K562 (cell line): ENCODE results near the gene YTHDF1. TPM values are rescaled to one million over a fixed set of nuclear protein-coding genes. Genes with fewer than 3 reads are reported as not detected.

Experiments
- ATAC-seq: fragments of 200-7000 bp; cut with Tn5 transposase; 3 replicates; pipeline ENCODE4 v1.9.1; 2020; ENCODE audit warnings: moderate library complexity
- BruUV-seq: library from RNA; stranded (reverse); fragments of 400-500 nt; replicated peaks from 2 replicates; lab custom pipeline; 2021; lab: Mats Ljungman, UMichigan
- CTCF ChIA-PET: fragments of 300-600 bp; formaldehyde crosslinking; extraction: SDS; loops from one replicate; lab custom pipeline; 2021; ENCODE audit warnings: low intra/inter-chr PET ratio; lab: Yijun Ruan, JAX
- POLR2A ChIA-PET: fragments of 300-600, 350-650 bp; sonication (Branson Sonifier 250); formaldehyde crosslinking; extraction: SDS; loops from one replicate; lab custom pipeline; 2021; ENCODE audit warnings: antibody characterized with exemption, inconsistent platforms; lab: Yijun Ruan, JAX
- DNase-seq, 4 experiments: peaks; one replicate each; pipeline versions ENCODE4 v3.0.0 to v3.0.0-alpha.2; 2011 to 2018; ENCODE audit warnings: low spot score in 3 of 4, mixed read lengths in 3 of 4; ENCODE audit errors: extremely low read depth in 1 of 4
- FAIRE-seq: peaks from 2 replicates; lab custom pipeline; 2011; peaks lifted over from hg19 to GRCh38; lab: Jason Lieb, UNC
- H2AFZ ChIP-seq: 2 replicates; pipeline ENCODE4 v1.6.0; 2011; ENCODE audit warnings: low read depth, low read length, control low read depth, inconsistent platforms
- H3K27ac ChIP-seq: fragments of 200-600 bp; 3 replicates; pipeline ENCODE4 v1.8.0; 2011; ENCODE audit warnings: low read depth, mild to moderate bottlenecking, control low read depth, inconsistent platforms, low read length, moderate library complexity, mixed read lengths; ENCODE audit errors: extremely low read depth
- H3K27me3 ChIP-seq, 2 experiments: fragments of 300-600 bp in 1 of 2; 2 replicates in 1 of 2; 3 replicates in 1 of 2; pipeline versions ENCODE4 v1.6.0 to v1.8.0; 2011; ENCODE audit warnings: inconsistent platforms in 2 of 2, low read length in 2 of 2, mild to moderate bottlenecking in 1 of 2, mixed read lengths in 1 of 2, moderate library complexity in 1 of 2; ENCODE audit not compliant: control insufficient read depth in 2 of 2, insufficient read depth in 2 of 2
- H3K36me3 ChIP-seq: fragments of 300-600 bp; 3 replicates; pipeline ENCODE4 v1.8.0; 2011; ENCODE audit warnings: mild to moderate bottlenecking, low read length, inconsistent platforms; ENCODE audit not compliant: control insufficient read depth, insufficient read depth
- H3K4me1 ChIP-seq, 2 experiments: fragments of 200-600 bp in 1 of 2; replicated peaks in 1 of 2; 2 replicates in 1 of 2; 3 replicates in 1 of 2; pipeline versions ENCODE4 v1.5.1 to v1.8.0; 2011; ENCODE audit warnings: inconsistent platforms in 2 of 2, low read length in 2 of 2, mild to moderate bottlenecking in 1 of 2, mixed read lengths in 1 of 2, moderate library complexity in 1 of 2; ENCODE audit not compliant: control insufficient read depth in 2 of 2, insufficient read depth in 2 of 2
- H3K4me2 ChIP-seq: 2 replicates; pipeline ENCODE4 v1.6.1; 2011; ENCODE audit warnings: low read length, control low read depth, inconsistent platforms, mixed read lengths; ENCODE audit not compliant: insufficient read depth
- H3K4me3 ChIP-seq: fragments of 200-600 bp; sonication (generic), shearing (Covaris generic); 2 replicates; pipeline ENCODE4 v1.5.1; 2016; ENCODE audit warnings: control low read depth, inconsistent platforms
- H3K79me2 ChIP-seq: fragments of 200-600 bp; 3 replicates; pipeline ENCODE4 v1.8.0; 2011; ENCODE audit warnings: low read length, inconsistent platforms; ENCODE audit not compliant: control insufficient read depth, insufficient read depth
- H3K9ac ChIP-seq, 2 experiments: 2 replicates each; pipeline versions ENCODE4 v1.6.0 to v1.6.1; 2011; ENCODE audit warnings: low read depth in 2 of 2, low read length in 2 of 2, control low read depth in 1 of 2, inconsistent platforms in 1 of 2, mild to moderate bottlenecking in 1 of 2, mixed read lengths in 1 of 2; ENCODE audit not compliant: insufficient read depth in 1 of 2
- H3K9me1 ChIP-seq: one replicate; pipeline ENCODE4 v1.6.0; 2011; ENCODE audit warnings: inconsistent platforms, mild to moderate bottlenecking, low read length, moderate library complexity; ENCODE audit not compliant: control insufficient read depth, insufficient read depth
- H3K9me3 ChIP-seq: replicated peaks from 2 replicates; pipeline ENCODE4 v1.5.1; 2011; ENCODE audit warnings: low read depth, low read length, inconsistent platforms; ENCODE audit not compliant: control insufficient read depth, insufficient read depth
- H4K20me1 ChIP-seq: replicated peaks from 2 replicates; pipeline ENCODE4 v1.6.1; 2011; ENCODE audit warnings: low read length, inconsistent platforms, mixed read lengths; ENCODE audit not compliant: control insufficient read depth, insufficient read depth
- MGA ChIP-seq: fragments of 450-650 bp; IDR thresholded peaks from 2 replicates; pipeline ENCODE4 v1.6.1; 2016; ENCODE audit warnings: mild to moderate bottlenecking, moderate library complexity
- NR3C1 ChIP-seq: sonication (generic); formaldehyde crosslinking; IDR thresholded peaks from 2 replicates; pipeline ENCODE4 v1.8.1; 2022; ENCODE audit warnings: missing genetic modification reagents
- ZNF785 ChIP-seq: fragments of 250-450 bp; sonication (Bioruptor Pico); IDR thresholded peaks from 2 replicates; pipeline ENCODE4 v1.4.0; 2020; ENCODE audit warnings: mild to moderate bottlenecking
- WGBS: fragments of 100-300 bp; shearing (Covaris generic); methylation state at CpG from one replicate; pipeline ENCODE4 v1.1.6; 2016; ENCODE audit warnings: low coverage, mixed read lengths; ENCODE audit not compliant: insufficient coverage; ENCODE audit errors: missing lambda C conversion rate; 5-methylcytosine and 5-hydroxymethylcytosine counted together
- in situ Hi-C: fragments of 300-500 bp; cut with MboI; formaldehyde crosslinking; loops from 4 replicates; pipeline ENCODE4 v1.15.0; 2018; ENCODE audit warnings: inconsistent platforms, mixed read lengths
- intact Hi-C: fragments of 100-400 bp; cut with micrococcal nuclease; formaldehyde crosslinking; loops from 2 replicates; pipeline ENCODE4 v1.14.2; 2022
- polyA plus RNA-seq, 8 experiments: library from polyadenylated mRNA; depleted of rRNA in 4 of 8; stranded (reverse) in 5 of 8; unstranded in 3 of 8; fragments of >200 nt; fragmentation: Nextera tagmentation in 2 of 8; fragmentation: Illumina TruSeq in 1 of 8; extraction: Ambion mirVana in 2 of 8; extraction: Trizol in 1 of 8; gene quantifications; 2 replicates each; pipeline versions ENCODE4 v1.2.1 to v1.2.3, GENCODE V29; 2011 to 2014; ENCODE audit warnings: inconsistent platforms in 1 of 8, missing spikeins in 1 of 8
- total RNA-seq, 7 experiments: library from RNA; depleted of rRNA in 6 of 7; stranded (reverse); fragments of >200 nt in 6 of 7; fragmentation: Illumina TruSeq in 2 of 7; extraction: Trizol in 2 of 7; gene quantifications; 2 replicates each; pipeline versions ENCODE4 v1.2.1 to v1.2.3, GENCODE V29; 2011 to 2021; ENCODE audit warnings: low replicate concordance in 1 of 7

The YTHDF1 gene
- total and polyA plus RNA-seq, 9 of the 15 experiments (the other 6 are each of a cell fraction or from before 2014, with no cell fraction given), result 10.1 to 42.4 (median 27.8) TPM

DNA sequence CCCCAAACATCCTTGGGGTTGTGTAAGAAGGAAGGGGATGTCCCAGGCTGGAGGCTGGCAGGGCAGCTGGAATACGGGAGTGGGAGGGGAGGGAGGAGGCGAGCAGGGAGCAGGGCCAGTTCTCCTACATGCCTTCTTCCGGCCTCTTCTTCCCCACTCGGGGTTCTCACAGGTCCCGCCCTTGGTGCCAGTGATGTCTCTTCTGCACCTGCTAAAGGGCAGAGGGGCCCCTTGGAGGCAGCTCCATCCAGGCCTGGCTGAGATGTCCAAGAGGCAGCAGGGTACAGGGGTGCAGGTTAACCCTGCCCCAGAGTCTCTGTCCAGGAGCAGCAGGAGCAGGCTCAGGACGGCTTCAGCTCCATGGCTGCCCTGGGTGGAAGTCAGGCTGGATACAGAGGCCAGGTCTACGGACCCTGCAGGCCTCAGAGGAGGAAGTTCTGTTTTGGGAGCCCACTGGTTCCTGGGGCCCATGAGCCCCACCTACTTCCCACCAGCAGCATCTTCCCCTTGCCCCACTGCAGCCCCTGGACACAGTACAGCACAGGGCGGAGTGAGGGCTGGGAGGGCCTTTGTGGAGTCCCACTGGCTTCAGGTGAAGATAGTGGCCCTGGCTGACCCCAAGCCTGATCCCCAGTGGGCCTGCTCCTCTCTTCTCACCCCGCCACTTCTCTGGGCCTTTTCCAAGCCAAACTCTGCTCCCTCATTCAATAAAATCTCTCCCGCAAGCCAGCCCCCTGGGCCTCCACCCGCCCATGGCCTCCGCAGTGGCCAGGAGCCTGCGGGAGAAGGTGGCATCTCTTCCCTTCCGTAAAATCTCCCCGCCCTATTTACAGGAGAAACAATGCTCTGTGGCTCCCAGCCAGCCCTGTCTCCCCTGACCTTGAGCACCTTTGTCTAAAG lies 60.4 kb downstream of the YTHDF1 start:
- BruUV-seq, result no TSS peak
- H3K4me3 ChIP-seq, result no peak overlapping the region
- H3K27me3 ChIP-seq, result peaks cover 21 to 75% of the 10 kb centered on the region in 2 experiments; a peak in 4 of 5 replicates
- H3K9me1 ChIP-seq, result no peaks in the 10 kb centered on the region
- H3K4me1 ChIP-seq, result peaks cover 0 to 10% of the 10 kb centered on the region in 2 experiments; a peak in 2 of 5 replicates
- H3K27ac ChIP-seq, result no peak overlapping the region
- DNase-seq (no peak), ATAC-seq (no peak), FAIRE-seq (no peak)
- no peaks in the 10 kb centered on the region for H3K36me3 ChIP-seq
- no peak overlapping the region for H3K4me2 ChIP-seq
- ChIA-PET CTCF (no interaction called here), POLR2A (interaction anchor here (0.7 to 0.9 kb wide), 2 partner anchors 16 to 102 kb away, joined by 3 to 4 read pairs; no protein-coding TSS in a partner anchor)
- WGBS, result 1% methylated on average over 15 of the region's 15 CpGs
- intact Hi-C loops, result no loop called here
- no peaks in the 10 kb centered on the region for H3K9me3 ChIP-seq
- TF ChIP-seq ZNF785 (CRISPR knock-in tag) (no peak), MGA (no peak), NR3C1 (CRISPR knock-in tag) (no peak)
- peaks cover 5% of the 10 kb centered on the region; the same call in 1 of the 2 replicates for H4K20me1 ChIP-seq
- no peak overlapping the region for H2AFZ ChIP-seq
- H3K9ac ChIP-seq, result no peak overlapping the region; a peak in 1 of 4 replicates
- in situ Hi-C loops, result no loop called here
- H3K79me2 ChIP-seq, result no peaks in the 10 kb centered on the region
